DOHH2 (cell line): ENCODE results near the gene LPXN.

Experiments
- CTCF ChIP-seq: fragments of 200-600 bp; sonication (generic); IDR thresholded peaks from one replicate; pipeline ENCODE4 v1.5.1; 2014; ENCODE audit warnings: antibody characterized with exemption, mild to moderate bottlenecking, low read depth, low read length; ENCODE audit not compliant: poor library complexity, severe bottlenecking
- EZH2phosphoT487 ChIP-seq: fragments of 200-600 bp; sonication (generic); IDR thresholded peaks from 2 replicates; pipeline ENCODE4 v1.6.1; 2017; ENCODE audit warnings: borderline replicate concordance, mild to moderate bottlenecking, antibody characterized with exemption, low read length, moderate library complexity, mixed read lengths

DNA sequence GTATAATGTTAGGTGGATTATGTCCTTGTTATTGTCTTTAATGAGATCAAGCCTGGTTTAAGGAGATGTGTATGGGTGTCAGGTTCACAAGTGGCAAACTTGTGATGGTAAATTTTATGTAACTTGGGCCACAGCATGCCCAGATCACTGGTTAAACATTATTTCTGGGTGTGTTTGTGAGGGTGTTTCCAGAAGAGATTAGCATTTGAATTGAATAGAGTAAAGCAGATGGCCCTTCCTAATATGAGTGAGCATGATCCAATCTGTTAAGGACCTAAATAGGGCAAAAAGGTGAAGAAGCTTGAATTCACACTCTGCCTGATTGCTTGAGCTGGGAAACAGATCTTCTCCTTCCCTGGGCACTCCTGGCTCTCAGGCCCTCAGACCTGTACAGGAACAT, 88.5 kb downstream of the LPXN start:
- TF ChIP-seq EZH2phosphoT487, result no peak
- TF ChIP-seq CTCF, result no peak
